Lower leg skin (tissue), 3 donors: ENCODE measurements around the gene MAP2.

ENCODE experiments used
- POLR2A ChIP-seq, 2 donors: fragments of 450-650 bp; IDR thresholded peaks; one replicate each; pipeline ENCODE4 v1.6.1; 2016 to 2017; ENCODE audit warnings: antibody characterized with exemption in 2 of 2, mild to moderate bottlenecking in 1 of 2, moderate library complexity in 1 of 2
- TF ChIP-seq, protein P1 (sequence below), 3 donors: fragments of 450-650 bp; IDR thresholded peaks; one replicate each; pipeline ENCODE4 v1.5.1; 2016; ENCODE audit warnings: antibody characterized with exemption in 3 of 3, mild to moderate bottlenecking in 3 of 3, moderate library complexity in 2 of 3

DNA sequence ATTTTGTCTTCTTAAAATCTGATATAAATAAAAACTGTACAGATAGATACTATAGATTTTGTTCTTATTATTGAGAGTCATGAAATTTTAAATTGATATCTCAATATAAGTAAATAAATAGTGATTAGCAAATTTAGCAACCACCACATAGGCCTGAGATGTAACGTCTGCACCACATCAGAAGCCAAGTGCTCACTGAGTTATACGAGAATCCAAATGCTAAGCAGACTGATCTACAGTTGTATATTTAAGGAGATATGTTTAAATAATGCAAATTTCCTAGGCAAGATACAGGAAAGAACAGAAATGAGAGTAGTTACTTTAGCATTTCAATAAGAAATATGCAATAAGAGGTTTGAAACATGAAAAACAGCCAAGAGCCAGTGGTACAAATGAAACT is 262.6 kb downstream of the MAP2 start:
- TF ChIP-seq, protein P1, sequence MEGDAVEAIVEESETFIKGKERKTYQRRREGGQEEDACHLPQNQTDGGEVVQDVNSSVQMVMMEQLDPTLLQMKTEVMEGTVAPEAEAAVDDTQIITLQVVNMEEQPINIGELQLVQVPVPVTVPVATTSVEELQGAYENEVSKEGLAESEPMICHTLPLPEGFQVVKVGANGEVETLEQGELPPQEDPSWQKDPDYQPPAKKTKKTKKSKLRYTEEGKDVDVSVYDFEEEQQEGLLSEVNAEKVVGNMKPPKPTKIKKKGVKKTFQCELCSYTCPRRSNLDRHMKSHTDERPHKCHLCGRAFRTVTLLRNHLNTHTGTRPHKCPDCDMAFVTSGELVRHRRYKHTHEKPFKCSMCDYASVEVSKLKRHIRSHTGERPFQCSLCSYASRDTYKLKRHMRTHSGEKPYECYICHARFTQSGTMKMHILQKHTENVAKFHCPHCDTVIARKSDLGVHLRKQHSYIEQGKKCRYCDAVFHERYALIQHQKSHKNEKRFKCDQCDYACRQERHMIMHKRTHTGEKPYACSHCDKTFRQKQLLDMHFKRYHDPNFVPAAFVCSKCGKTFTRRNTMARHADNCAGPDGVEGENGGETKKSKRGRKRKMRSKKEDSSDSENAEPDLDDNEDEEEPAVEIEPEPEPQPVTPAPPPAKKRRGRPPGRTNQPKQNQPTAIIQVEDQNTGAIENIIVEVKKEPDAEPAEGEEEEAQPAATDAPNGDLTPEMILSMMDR (IDR thresholded peaks at IDR 0.05), result no peak
- TF ChIP-seq POLR2A (IDR thresholded peaks at IDR 0.05), result no peak
